Natural killer cell (primary cell): ENCODE data around the gene NVL. TPM values are rescaled to one million over a fixed set of nuclear protein-coding genes. Genes with fewer than 3 reads are reported as not detected.

ENCODE experiments used
- ATAC-seq, 3 donors: fragments of 150-1000 bp in 2 of 3; fragments of 200-7000 bp in 1 of 3; cut with Tn5 transposase; 1 replicate in 1 of 3; 2 replicates in 2 of 3; pipeline ENCODE4 v1.10.0; 2021; ENCODE audit warnings: mild to moderate bottlenecking in 2 of 3, moderate library complexity in 2 of 3
- DNase-seq, 2 donors: peaks; one replicate each; pipeline versions ENCODE4 v3.0.0 to v3.0.0-alpha.2; 2013 to 2021; ENCODE audit warnings: mixed read lengths in 1 of 2
- H3K27ac ChIP-seq: one replicate; pipeline ENCODE4 v1.5.1; 2013; ENCODE audit warnings: mild to moderate bottlenecking, low read length
- H3K27me3 ChIP-seq: one replicate; pipeline ENCODE4 v1.6.1; 2013; ENCODE audit warnings: low read length; ENCODE audit not compliant: control insufficient read depth, insufficient read depth
- H3K36me3 ChIP-seq: one replicate; pipeline ENCODE4 v1.6.1; 2013; ENCODE audit warnings: low read length; ENCODE audit not compliant: control insufficient read depth, insufficient read depth
- H3K4me1 ChIP-seq: one replicate; pipeline ENCODE4 v1.6.1; 2013; ENCODE audit warnings: low read length; ENCODE audit not compliant: control insufficient read depth, insufficient read depth
- H3K4me3 ChIP-seq: one replicate; pipeline ENCODE4 v1.5.1; 2013; ENCODE audit warnings: low read length
- H3K9me3 ChIP-seq: one replicate; pipeline ENCODE4 v1.6.1; 2013; ENCODE audit warnings: low read length; ENCODE audit not compliant: control insufficient read depth, insufficient read depth
- H3K27ac Mint-ChIP-seq, 2 donors: one replicate each; pipeline ENCODE4 v1.8.0; 2022; ENCODE audit warnings: mild to moderate bottlenecking in 2 of 2, mixed read lengths in 2 of 2, moderate library complexity in 1 of 2
- H3K27me3 Mint-ChIP-seq, 2 donors: one replicate each; pipeline ENCODE4 v1.8.0; 2022; ENCODE audit warnings: low read depth in 2 of 2, mixed read lengths in 2 of 2
- H3K36me3 Mint-ChIP-seq: one replicate; pipeline ENCODE4 v1.8.0; 2022; ENCODE audit warnings: mixed read lengths
- H3K4me1 Mint-ChIP-seq, 2 donors: one replicate each; pipeline ENCODE4 v1.8.0; 2022; ENCODE audit warnings: mixed read lengths in 2 of 2
- H3K4me3 Mint-ChIP-seq: one replicate; pipeline ENCODE4 v1.8.0; 2022; ENCODE audit warnings: mild to moderate bottlenecking, moderate library complexity, mixed read lengths
- H3K9me3 Mint-ChIP-seq, 2 donors: one replicate each; pipeline ENCODE4 v1.8.0; 2022; ENCODE audit warnings: mixed read lengths in 2 of 2
- CTCF ChIP-seq: fragments of 200-600 bp; IDR thresholded peaks from one replicate; pipeline ENCODE4 v1.8.0; 2022; ENCODE audit warnings: antibody characterized with exemption
- WGBS: methylation state at CpG from one replicate; pipeline ENCODE4 v1.1.7; 2013; ENCODE audit warnings: missing lambda C conversion rate; ENCODE audit not compliant: insufficient coverage; 5-methylcytosine and 5-hydroxymethylcytosine counted together
- intact Hi-C: fragments of 100-400 bp; cut with micrococcal nuclease; formaldehyde crosslinking; loops from one replicate; pipeline ENCODE4 v1.14.2; 2022
- total RNA-seq, 4 donors: library from RNA; stranded (reverse); fragments of 120-200 nt in 1 of 4; gene quantifications; one replicate each; pipeline versions ENCODE4 v1.2.3 to v1.2.4, GENCODE V29; 2013 to 2022

Gene NVL
- total RNA-seq, 3 donors from 2014 or later (not counting 1 experiment from before 2014, with no cell fraction given) = 28.1 to 39.5 (median 32.4) TPM

DNA sequence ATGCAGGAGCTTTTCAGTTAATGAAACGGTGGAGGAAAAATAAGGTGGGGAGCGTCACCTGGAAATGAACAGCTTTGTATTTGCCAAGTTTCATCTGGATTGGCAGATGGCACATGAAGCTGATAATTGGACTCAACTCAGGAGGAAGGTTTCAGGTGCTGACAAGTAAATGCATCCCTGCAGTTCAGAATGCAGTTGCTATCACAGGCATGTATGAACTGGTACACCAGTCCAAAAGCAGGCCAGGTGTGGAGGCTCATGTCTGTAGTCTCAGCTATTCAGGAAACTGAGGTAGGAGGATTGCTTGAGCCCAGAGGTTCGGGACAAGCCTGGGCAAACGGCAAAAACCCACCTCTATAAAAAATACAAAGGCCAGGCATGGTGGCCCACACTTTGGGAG lies 131.4 kb downstream of the NVL start:
- no peak overlapping the region for H3K27ac ChIP-seq
- H3K9me3 ChIP-seq = no peaks in the 10 kb centered on the region
- no peak for TF ChIP-seq CTCF
- H3K27me3 Mint-ChIP-seq = no peaks in the 10 kb centered on the region
- H3K4me1 ChIP-seq = peaks cover 3% of the 10 kb centered on the region
- no peaks in the 10 kb centered on the region for H3K27me3 ChIP-seq
- DNase-seq = no peak
- peaks cover 12% of the 10 kb centered on the region for H3K36me3 ChIP-seq
- intact Hi-C loops = no loop called here
- no peaks in the 10 kb centered on the region for H3K9me3 Mint-ChIP-seq
- peak overlapping the region in 1 of 2 donors; percentile 52 for H3K27ac Mint-ChIP-seq
- H3K4me3 ChIP-seq = no peak overlapping the region
- H3K36me3 Mint-ChIP-seq = no peaks in the 10 kb centered on the region
- WGBS = 91% methylated on average over 4 of the region's 4 CpGs
- H3K4me3 Mint-ChIP-seq = no peak overlapping the region
- ATAC-seq = no peak
- peaks cover 0 to 4% of the 10 kb centered on the region in 2 donors for H3K4me1 Mint-ChIP-seq

DNA sequence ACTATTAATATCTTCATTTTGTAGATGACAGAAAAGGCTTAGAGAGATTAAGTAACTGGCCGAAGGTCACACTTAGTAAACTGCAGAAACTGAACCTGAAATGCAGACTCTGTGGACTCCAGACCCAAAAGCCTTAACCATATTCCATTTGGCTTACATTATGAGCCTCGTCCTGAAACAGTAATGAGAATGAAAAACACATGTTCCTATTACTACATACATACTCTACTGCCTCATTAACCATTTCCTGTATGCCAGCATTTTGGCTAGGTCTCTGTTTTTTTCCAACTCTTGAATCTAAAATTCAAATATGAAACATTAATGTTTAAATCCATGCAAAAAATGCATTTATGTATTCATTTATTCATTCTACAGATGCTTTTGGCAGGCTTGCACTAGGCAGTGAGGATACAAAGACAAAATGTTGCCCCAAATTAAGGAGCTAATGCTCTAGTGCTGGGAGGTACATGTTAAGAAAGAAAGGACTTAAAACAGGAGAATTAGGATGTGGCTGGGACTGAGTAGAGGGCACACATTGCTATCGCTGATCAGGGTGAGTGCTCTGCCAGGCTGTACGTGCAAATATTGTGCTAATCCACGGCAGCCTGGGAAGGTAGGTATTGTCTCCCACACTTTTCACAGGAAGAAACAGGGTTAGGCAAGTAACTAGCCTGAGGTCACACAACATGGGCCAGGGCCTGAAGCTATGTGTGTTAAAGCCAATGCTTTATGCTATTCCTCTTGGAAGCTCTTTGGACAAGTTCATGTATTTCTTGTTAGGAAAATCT lies 133.0 kb downstream of the NVL start:
- H3K27me3 Mint-ChIP-seq = no peaks in the 10 kb centered on the region
- no peak overlapping the region for H3K4me3 ChIP-seq
- ATAC-seq (no peak), DNase-seq (no peak)
- H3K27ac ChIP-seq = no peak overlapping the region
- peaks cover 0 to 4% of the 10 kb centered on the region in 2 donors for H3K4me1 Mint-ChIP-seq
- H3K36me3 ChIP-seq = peaks cover 19% of the 10 kb centered on the region
- intact Hi-C loops = no loop called here
- no peaks in the 10 kb centered on the region for H3K36me3 Mint-ChIP-seq
- H3K27me3 ChIP-seq = no peaks in the 10 kb centered on the region
- no peaks in the 10 kb centered on the region for H3K9me3 ChIP-seq
- WGBS = 88% methylated on average over 5 of the region's 5 CpGs
- H3K27ac Mint-ChIP-seq = no peak overlapping the region
- TF ChIP-seq CTCF = no peak
- no peak overlapping the region for H3K4me3 Mint-ChIP-seq
- H3K9me3 Mint-ChIP-seq = no peaks in the 10 kb centered on the region
- no peaks in the 10 kb centered on the region for H3K4me1 ChIP-seq

DNA sequence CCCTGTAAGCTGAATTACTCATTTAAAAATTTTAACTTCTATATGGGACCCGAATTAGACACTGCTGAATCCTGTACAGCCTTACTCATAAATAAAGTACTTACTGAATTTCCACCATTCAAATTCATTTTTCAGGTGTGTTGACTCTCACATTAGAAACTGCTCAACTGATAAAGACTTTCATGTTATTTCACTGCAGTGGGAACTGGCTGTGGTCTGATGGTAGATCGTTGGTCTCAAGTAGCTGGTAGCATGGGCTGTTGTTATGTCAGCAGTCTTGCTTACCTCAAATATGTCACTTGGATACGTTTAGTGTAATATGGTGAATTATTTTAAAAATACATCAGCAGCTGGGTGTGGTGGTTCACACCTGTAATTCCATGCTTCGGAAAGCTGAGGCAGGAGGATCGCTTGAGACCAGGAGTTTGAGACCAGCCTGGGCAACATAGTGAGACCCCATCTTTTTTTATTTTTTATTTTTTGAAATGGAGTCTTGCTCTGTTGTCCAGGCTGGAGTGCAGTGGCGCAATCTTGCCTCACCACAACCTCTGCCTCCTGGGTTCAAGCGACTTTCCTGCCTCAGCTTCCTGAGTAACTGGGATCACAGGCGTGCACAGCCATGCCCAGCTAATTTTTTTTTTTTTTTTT lies 136.5 kb downstream of the NVL start:
- H3K27ac Mint-ChIP-seq = no peak overlapping the region
- peaks cover 4 to 9% of the 10 kb centered on the region in 2 donors for H3K4me1 Mint-ChIP-seq
- ATAC-seq = no peak
- WGBS = 90% methylated on average over 8 of the region's 8 CpGs
- no peak for DNase-seq
- intact Hi-C loops = no loop called here
- H3K4me3 Mint-ChIP-seq = no peak overlapping the region
- Histone ChIP-seq H3K4me1 (no peaks in the 10 kb centered on the region), H3K36me3 (peaks cover 31% of the 10 kb centered on the region), H3K27ac (no peak overlapping the region), H3K9me3 (no peaks in the 10 kb centered on the region), H3K4me3 (no peak overlapping the region), H3K27me3 (no peaks in the 10 kb centered on the region)
- H3K9me3 Mint-ChIP-seq = no peaks in the 10 kb centered on the region
- no peaks in the 10 kb centered on the region for H3K36me3 Mint-ChIP-seq
- H3K27me3 Mint-ChIP-seq = no peaks in the 10 kb centered on the region
- no peak for TF ChIP-seq CTCF
